ENCODE measurements around the gene MGAT3.

GRCh38 chr22:39431216-39431801 is 25.5 kb upstream of the MGAT3 start:
- TF ChIP-seq, protein P1, sequence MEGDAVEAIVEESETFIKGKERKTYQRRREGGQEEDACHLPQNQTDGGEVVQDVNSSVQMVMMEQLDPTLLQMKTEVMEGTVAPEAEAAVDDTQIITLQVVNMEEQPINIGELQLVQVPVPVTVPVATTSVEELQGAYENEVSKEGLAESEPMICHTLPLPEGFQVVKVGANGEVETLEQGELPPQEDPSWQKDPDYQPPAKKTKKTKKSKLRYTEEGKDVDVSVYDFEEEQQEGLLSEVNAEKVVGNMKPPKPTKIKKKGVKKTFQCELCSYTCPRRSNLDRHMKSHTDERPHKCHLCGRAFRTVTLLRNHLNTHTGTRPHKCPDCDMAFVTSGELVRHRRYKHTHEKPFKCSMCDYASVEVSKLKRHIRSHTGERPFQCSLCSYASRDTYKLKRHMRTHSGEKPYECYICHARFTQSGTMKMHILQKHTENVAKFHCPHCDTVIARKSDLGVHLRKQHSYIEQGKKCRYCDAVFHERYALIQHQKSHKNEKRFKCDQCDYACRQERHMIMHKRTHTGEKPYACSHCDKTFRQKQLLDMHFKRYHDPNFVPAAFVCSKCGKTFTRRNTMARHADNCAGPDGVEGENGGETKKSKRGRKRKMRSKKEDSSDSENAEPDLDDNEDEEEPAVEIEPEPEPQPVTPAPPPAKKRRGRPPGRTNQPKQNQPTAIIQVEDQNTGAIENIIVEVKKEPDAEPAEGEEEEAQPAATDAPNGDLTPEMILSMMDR (IDR thresholded peaks at IDR 0.05) = no peak
- TF ChIP-seq POLR2AphosphoS5 (IDR thresholded peaks at IDR 0.05) = no peak
